Measurements from ENCODE around the gene SELENOF. TPM values are rescaled to one million over a fixed set of nuclear protein-coding genes. Genes with fewer than 3 reads are reported as not detected.

Gene SELENOF
- total RNA-seq: 100 to 1,000 TPM; 202 to 232 TPM
- polyA plus RNA-seq (ENCODE audit: insufficient read length in 2 of 2): 100 to 1,000 TPM; 194 to 197 TPM
- long read RNA-seq, donor 1, transcript SELENOF-202 (4 exons, 1,220 nt): minor isoform, 7 of 119 reads
- long read RNA-seq, donor 1, transcript SELENOF-201 (5 exons, 1,781 nt): major isoform, 102 of 119 reads
- long read RNA-seq, donor 1, partial matches to known transcripts: 8 of 119 reads
- long read RNA-seq, donor 1, other reads (novel, unspliced or antisense): 0 of 119 reads
- long read RNA-seq, donor 2, transcript SELENOF-201 (5 exons, 1,781 nt): major isoform, 27 of 30 reads
- long read RNA-seq, donor 2, partial matches to known transcripts: 0 of 30 reads
- long read RNA-seq, donor 2, other reads (novel, unspliced or antisense): 0 of 30 reads
- long read RNA-seq, donor 3, transcript SELENOF-201 (5 exons, 1,781 nt): major isoform, 43 of 44 reads
- long read RNA-seq, donor 3, partial matches to known transcripts: 0 of 44 reads
- long read RNA-seq, donor 3, other reads (novel, unspliced or antisense): 0 of 44 reads
- long read RNA-seq, donor 4, transcript SELENOF-205 (5 exons, 831 nt): minor isoform, 7 of 247 reads
- long read RNA-seq, donor 4, transcript SELENOF-201 (5 exons, 1,781 nt): major isoform, 191 of 247 reads
- long read RNA-seq, donor 4, transcript SELENOF-202 (4 exons, 1,220 nt): minor isoform, 8 of 247 reads
- long read RNA-seq, donor 4, partial matches to known transcripts: 32 of 247 reads
- long read RNA-seq, donor 4, other reads (novel, unspliced or antisense): 9 of 247 reads

DNA sequence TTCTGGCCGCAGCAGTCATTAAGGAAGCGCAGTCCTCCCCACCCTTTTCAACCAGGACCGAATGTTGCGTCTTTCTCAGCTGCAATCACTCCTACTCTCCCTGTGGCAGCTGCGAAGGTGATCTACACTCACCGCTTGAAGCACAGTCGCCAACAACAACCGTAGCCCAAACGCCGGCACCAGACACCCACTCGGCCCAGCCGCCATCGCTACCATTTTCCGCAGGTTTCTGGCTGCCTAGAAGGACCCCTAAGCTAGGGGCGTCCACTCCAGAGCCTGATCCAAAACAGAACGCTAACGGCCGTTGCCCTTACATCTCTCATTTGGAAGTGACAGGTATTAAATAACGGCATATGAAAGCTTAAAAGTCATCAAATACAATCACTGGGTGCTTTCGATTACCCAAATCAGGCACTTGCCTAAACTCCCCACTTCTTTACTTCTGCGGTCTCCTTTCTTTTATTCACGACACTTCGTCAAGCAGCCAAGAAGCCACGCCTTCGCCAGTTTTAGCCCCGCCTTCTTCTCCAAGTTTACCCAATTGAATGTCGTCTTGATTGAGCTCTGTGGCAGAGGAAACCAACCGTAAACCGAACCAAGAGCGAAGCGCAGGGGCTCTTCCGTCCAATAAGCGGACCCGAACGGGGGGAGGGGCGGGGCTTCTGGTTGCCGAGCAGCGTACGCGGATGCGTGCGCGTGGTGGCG, at the start of gene SELENOF:
Gene SELENOF, minus strand, starts transcription at position 231 of the 705 bp plus-strand sequence. Its CDS starts 15 bp downstream, at position 216.
- H3K36me3 ChIP-seq (ENCODE audit: control insufficient read depth, insufficient read depth, low read length): peaks cover 3% of the 10 kb centered on the region
- peaks cover 7% of the 10 kb centered on the region for H3K4me1 ChIP-seq (ENCODE audit: control insufficient read depth, insufficient read depth, low read length)
- 0% methylated on average over 22 of the region's 44 CpGs for WGBS (ENCODE audit: insufficient coverage)
- H3K27ac ChIP-seq (ENCODE audit: low read depth, low read length): peak within 1 kb of the TSS; percentile 95
- H3K27me3 ChIP-seq (ENCODE audit: control insufficient read depth, insufficient read depth, low read length): no peaks in the 10 kb centered on the region
- peak; percentile 100 for DNase-seq (ENCODE audit: low read depth in 4 of 6, low spot score in 6 of 6)
- no peaks in the 10 kb centered on the region for H3K9me3 ChIP-seq (ENCODE audit: control insufficient read depth, insufficient read depth, low read length)
- peak within 1 kb of the TSS; percentile 89 for H3K4me3 ChIP-seq (ENCODE audit: low read depth, low read length)

DNA sequence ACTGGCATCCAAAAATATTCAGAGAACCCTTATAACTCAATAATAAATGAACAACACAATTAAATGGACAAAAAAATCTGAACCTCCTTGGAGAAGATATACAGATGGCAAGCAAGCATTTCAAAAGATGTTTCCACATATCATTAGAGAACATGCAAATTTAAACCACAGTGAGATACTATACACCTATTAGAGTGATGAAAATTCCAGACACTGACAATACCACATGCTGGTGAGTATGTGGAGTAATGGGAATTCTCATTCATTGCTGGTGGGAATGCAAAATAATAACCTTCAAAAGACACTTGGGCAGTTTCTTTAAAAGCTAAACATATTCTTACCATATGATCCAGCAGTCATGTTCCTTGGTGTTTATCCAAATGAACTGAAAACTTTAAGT, 46.6 kb upstream of the SELENOF start:
- no peak for DNase-seq (ENCODE audit: low read depth in 4 of 6, low spot score in 6 of 6)
- no peaks in the 10 kb centered on the region for H3K36me3 ChIP-seq (ENCODE audit: control insufficient read depth, insufficient read depth, low read length)
- no peak overlapping the region for H3K27ac ChIP-seq (ENCODE audit: low read depth, low read length)
- H3K9me3 ChIP-seq (ENCODE audit: control insufficient read depth, insufficient read depth, low read length): peaks cover 2% of the 10 kb centered on the region
- peaks cover 3% of the 10 kb centered on the region for H3K4me1 ChIP-seq (ENCODE audit: control insufficient read depth, insufficient read depth, low read length)
- no peak overlapping the region for H3K4me3 ChIP-seq (ENCODE audit: low read depth, low read length)
- no peaks in the 10 kb centered on the region for H3K27me3 ChIP-seq (ENCODE audit: control insufficient read depth, insufficient read depth, low read length)

DNA sequence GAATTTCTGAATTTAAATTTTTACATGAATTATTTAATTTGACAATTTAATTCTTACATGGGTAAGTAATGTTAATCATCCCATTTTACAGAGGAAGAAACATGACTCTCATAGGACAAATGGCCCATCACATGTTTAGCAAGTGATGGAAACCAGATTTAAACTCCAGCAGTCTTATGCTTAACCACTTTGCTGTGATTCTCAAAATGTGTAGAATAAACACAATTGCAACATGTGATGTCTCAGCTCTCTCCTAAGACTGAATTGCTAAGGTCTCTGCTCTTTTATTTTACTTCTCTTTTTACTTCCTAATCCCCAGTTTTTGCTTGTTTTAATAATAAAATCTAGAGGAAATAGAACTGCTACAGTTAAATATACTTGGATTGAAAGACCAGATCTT, 43.3 kb upstream of the SELENOF start:
- H3K4me1 ChIP-seq (ENCODE audit: control insufficient read depth, insufficient read depth, low read length): peaks cover 3% of the 10 kb centered on the region
- H3K27me3 ChIP-seq (ENCODE audit: control insufficient read depth, insufficient read depth, low read length): no peaks in the 10 kb centered on the region
- no peak for DNase-seq (ENCODE audit: low read depth in 4 of 6, low spot score in 6 of 6)
- no peaks in the 10 kb centered on the region for H3K36me3 ChIP-seq (ENCODE audit: control insufficient read depth, insufficient read depth, low read length)
- no peak overlapping the region for H3K4me3 ChIP-seq (ENCODE audit: low read depth, low read length)
- peaks cover 2% of the 10 kb centered on the region for H3K9me3 ChIP-seq (ENCODE audit: control insufficient read depth, insufficient read depth, low read length)
- no peak overlapping the region for H3K27ac ChIP-seq (ENCODE audit: low read depth, low read length)

DNA sequence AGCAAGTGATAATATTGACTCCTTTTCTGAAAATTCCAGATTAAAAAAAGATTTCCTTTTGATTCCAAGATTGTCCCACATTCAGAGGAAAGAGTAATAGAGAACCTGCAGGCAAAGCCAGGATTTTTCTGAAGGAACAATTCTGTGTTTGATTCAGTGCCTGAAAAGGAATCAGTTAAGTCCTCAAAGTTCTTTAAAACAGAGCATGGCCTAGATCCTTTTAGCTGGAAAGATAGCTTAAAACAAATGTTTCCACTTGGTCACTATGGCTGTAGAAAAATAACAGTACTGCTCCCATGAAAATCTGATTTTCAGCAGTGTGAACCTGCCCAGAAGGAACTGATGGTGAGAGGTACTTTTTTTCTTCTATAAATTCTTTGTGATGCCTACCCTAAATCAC, 42.3 kb upstream of the SELENOF start:
- peak in 1 of 6 donors; percentile 16 for DNase-seq (ENCODE audit: low read depth in 4 of 6, low spot score in 6 of 6)
- H3K9me3 ChIP-seq (ENCODE audit: control insufficient read depth, insufficient read depth, low read length): peaks cover 2% of the 10 kb centered on the region
- H3K4me1 ChIP-seq (ENCODE audit: control insufficient read depth, insufficient read depth, low read length): peaks cover 3% of the 10 kb centered on the region
- H3K27me3 ChIP-seq (ENCODE audit: control insufficient read depth, insufficient read depth, low read length): no peaks in the 10 kb centered on the region
- H3K4me3 ChIP-seq (ENCODE audit: low read depth, low read length): no peak overlapping the region
- H3K27ac ChIP-seq (ENCODE audit: low read depth, low read length): peak overlapping the region; percentile 11
- no peaks in the 10 kb centered on the region for H3K36me3 ChIP-seq (ENCODE audit: control insufficient read depth, insufficient read depth, low read length)

DNA sequence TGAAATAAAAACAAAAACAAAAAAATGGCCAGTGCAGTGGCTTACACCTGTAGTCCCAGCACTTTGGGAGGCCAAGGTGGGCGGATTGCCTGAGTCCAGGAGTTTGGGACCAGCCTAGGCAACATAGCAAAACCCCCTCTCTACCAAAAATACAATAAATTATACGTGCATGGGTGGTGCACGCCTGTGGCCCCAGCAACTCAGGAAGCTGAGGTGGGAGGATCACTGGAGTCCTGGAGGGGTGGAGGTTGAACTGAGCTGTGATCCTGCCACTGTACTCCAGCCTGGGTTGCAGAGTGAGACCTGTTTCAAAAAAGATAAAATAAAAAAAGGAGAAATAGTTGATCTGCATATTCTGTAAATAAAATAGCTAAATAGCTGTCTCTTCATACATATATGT, 41.8 kb upstream of the SELENOF start:
- Histone ChIP-seq H3K27me3 (ENCODE audit: control insufficient read depth, insufficient read depth, low read length) (no peaks in the 10 kb centered on the region), H3K4me1 (ENCODE audit: control insufficient read depth, insufficient read depth, low read length) (peaks cover 3% of the 10 kb centered on the region), H3K27ac (ENCODE audit: low read depth, low read length) (no peak overlapping the region), H3K9me3 (ENCODE audit: control insufficient read depth, insufficient read depth, low read length) (peaks cover 2% of the 10 kb centered on the region), H3K36me3 (ENCODE audit: control insufficient read depth, insufficient read depth, low read length) (no peaks in the 10 kb centered on the region), H3K4me3 (ENCODE audit: low read depth, low read length) (no peak overlapping the region)
- WGBS (ENCODE audit: insufficient coverage): 93% methylated on average over 2 of the region's 3 CpGs
- DNase-seq (ENCODE audit: low read depth in 4 of 6, low spot score in 6 of 6): no peak

DNA sequence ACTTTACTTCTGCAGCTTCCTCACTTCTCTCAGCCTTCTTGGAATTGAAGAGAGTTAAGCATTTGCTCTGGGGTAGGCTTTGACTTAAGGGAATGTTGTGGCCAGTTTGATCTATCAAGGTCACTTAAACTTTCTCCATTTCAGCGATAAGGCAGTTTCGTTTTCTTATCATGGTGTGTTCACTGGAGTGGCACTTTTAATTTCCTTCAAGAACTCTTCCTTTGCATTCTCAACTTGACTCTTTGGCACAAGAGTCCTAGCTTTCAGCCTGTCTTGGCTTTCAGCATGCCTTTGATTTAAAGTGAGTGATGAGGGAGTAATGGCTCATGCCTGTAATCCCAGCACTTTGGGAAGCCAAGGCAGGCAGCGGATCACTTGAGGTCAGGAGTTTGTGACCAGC, 39.2 kb upstream of the SELENOF start:
- Histone ChIP-seq H3K27me3 (ENCODE audit: control insufficient read depth, insufficient read depth, low read length) (no peaks in the 10 kb centered on the region), H3K27ac (ENCODE audit: low read depth, low read length) (no peak overlapping the region), H3K4me1 (ENCODE audit: control insufficient read depth, insufficient read depth, low read length) (peaks cover 3% of the 10 kb centered on the region), H3K36me3 (ENCODE audit: control insufficient read depth, insufficient read depth, low read length) (no peaks in the 10 kb centered on the region), H3K4me3 (ENCODE audit: low read depth, low read length) (no peak overlapping the region), H3K9me3 (ENCODE audit: control insufficient read depth, insufficient read depth, low read length) (no peaks in the 10 kb centered on the region)
- no CpG with 5 or more reads among the region's 3 CpGs for WGBS (ENCODE audit: insufficient coverage)
- peak in 1 of 6 donors; percentile 8 for DNase-seq (ENCODE audit: low read depth in 4 of 6, low spot score in 6 of 6)

DNA sequence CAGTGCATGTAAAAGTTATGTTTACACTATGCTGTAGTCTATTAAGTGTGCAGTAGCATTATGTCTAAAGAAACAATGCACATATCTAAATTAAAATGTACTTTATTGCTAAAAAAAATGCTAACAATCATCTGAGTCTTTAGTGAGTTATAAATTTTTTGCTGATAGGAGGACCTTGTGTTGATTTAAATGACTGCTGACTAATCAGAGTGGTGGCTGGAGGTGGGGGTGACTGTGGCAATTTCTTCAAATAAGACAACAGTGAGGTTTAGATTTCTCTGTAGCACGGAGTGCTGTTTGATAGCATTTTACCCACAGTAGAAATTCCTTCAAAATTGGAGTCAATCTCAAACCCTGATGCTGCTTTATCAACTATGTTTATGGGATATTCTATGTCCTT, 37.5 kb upstream of the SELENOF start:
- DNase-seq (ENCODE audit: low read depth in 4 of 6, low spot score in 6 of 6): no peak
- H3K4me3 ChIP-seq (ENCODE audit: low read depth, low read length): no peak overlapping the region
- H3K36me3 ChIP-seq (ENCODE audit: control insufficient read depth, insufficient read depth, low read length): no peaks in the 10 kb centered on the region
- peaks cover 3% of the 10 kb centered on the region for H3K4me1 ChIP-seq (ENCODE audit: control insufficient read depth, insufficient read depth, low read length)
- H3K9me3 ChIP-seq (ENCODE audit: control insufficient read depth, insufficient read depth, low read length): no peaks in the 10 kb centered on the region
- H3K27me3 ChIP-seq (ENCODE audit: control insufficient read depth, insufficient read depth, low read length): no peaks in the 10 kb centered on the region
- H3K27ac ChIP-seq (ENCODE audit: low read depth, low read length): no peak overlapping the region
- no CpG with 5 or more reads among the region's 1 CpG for WGBS (ENCODE audit: insufficient coverage)

DNA sequence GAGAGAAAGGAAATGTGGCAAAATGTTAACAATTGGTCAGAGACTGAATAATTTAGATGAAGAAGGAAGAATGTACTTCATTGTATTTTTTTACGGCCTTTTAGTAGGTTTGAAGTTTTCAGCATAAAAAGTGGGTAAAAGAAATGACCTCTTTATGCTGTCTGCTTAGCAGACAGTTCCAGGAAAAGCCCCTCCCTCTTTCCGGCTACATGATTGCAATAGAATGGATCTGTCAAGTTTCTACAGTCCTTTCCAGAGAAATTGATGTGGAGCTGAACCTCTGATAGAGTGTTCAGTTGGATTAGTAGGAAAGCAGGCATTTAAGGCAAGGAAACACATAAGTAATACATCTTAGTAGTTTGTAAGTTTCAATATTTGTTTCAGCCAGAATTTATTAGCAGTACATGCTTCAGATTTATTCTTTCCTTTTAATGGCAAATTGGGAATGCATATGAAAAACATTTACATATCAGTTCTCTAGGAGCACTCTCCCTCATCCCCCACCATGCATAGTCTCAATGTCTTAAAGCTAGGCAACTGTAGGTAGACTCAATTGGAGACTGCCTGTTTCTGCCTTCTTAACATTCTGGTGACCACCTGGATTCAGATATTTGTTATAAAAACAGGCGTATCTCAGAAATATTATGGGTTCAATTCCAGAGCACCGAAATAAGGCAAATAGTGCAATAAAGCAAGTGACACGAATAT, 36.9 kb upstream of the SELENOF start:
- H3K4me1 ChIP-seq (ENCODE audit: control insufficient read depth, insufficient read depth, low read length): peaks cover 3% of the 10 kb centered on the region
- no peak overlapping the region for H3K27ac ChIP-seq (ENCODE audit: low read depth, low read length)
- no peaks in the 10 kb centered on the region for H3K27me3 ChIP-seq (ENCODE audit: control insufficient read depth, insufficient read depth, low read length)
- H3K36me3 ChIP-seq (ENCODE audit: control insufficient read depth, insufficient read depth, low read length): no peaks in the 10 kb centered on the region
- H3K9me3 ChIP-seq (ENCODE audit: control insufficient read depth, insufficient read depth, low read length): no peaks in the 10 kb centered on the region
- no peak overlapping the region for H3K4me3 ChIP-seq (ENCODE audit: low read depth, low read length)
- no CpG with 5 or more reads among the region's 5 CpGs for WGBS (ENCODE audit: insufficient coverage)
- peak in 2 of 6 donors; percentile 32 to 45 for DNase-seq (ENCODE audit: low read depth in 4 of 6, low spot score in 6 of 6)

DNA sequence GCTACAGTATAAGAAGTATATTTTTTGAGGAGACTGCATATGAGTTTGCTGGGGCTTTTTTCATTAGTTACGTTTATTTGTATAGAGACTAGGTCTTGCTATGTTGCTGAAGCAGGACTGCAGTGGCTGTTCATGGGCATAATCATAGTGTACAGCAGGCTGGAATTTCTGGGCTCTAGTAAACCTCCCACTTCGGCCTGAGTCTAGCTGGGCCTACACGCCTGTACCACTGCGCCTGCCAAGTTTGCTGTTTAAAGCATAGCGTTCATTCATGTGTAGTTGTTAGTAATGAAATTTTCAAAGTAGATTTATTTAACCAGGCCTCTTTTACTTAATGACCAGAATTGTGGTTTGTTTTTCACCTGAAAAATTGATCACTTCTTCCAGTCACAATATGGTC, 34.3 kb upstream of the SELENOF start:
- no peaks in the 10 kb centered on the region for H3K4me1 ChIP-seq (ENCODE audit: control insufficient read depth, insufficient read depth, low read length)
- no peaks in the 10 kb centered on the region for H3K9me3 ChIP-seq (ENCODE audit: control insufficient read depth, insufficient read depth, low read length)
- DNase-seq (ENCODE audit: low read depth in 4 of 6, low spot score in 6 of 6): peak in 1 of 6 donors; percentile 38
- H3K27me3 ChIP-seq (ENCODE audit: control insufficient read depth, insufficient read depth, low read length): no peaks in the 10 kb centered on the region
- 100% methylated on average over 1 of the region's 5 CpGs for WGBS (ENCODE audit: insufficient coverage)
- H3K36me3 ChIP-seq (ENCODE audit: control insufficient read depth, insufficient read depth, low read length): no peaks in the 10 kb centered on the region
- no peak overlapping the region for H3K27ac ChIP-seq (ENCODE audit: low read depth, low read length)
- H3K4me3 ChIP-seq (ENCODE audit: low read depth, low read length): no peak overlapping the region
